WTC11 (cell line): ENCODE measurements around the gene CCR5. TPM values are rescaled to one million over a fixed set of nuclear protein-coding genes. Genes with fewer than 3 reads are reported as not detected.

Experiments
- ATAC-seq: fragments of 200-7000 bp; cut with Tn5 transposase; 2 replicates; pipeline ENCODE4 v1.10.0; 2021; ENCODE audit warnings: mild to moderate bottlenecking, moderate library complexity
- CTCF ChIA-PET: fragments of 300-600 bp; sonication (Branson Sonifier 250); formaldehyde crosslinking; loops from one replicate; lab custom pipeline; 2021; ENCODE audit warnings: antibody characterized with exemption; lab: Charles Lee
- POLR2A ChIA-PET: fragments of 350-600 bp; sonication (Branson Sonifier 250); formaldehyde crosslinking; loops from one replicate; lab custom pipeline; 2021; ENCODE audit warnings: antibody characterized with exemption; lab: Charles Lee
- DNase-seq: peaks from one replicate; pipeline ENCODE4 v3.0.0; 2021; ENCODE audit warnings: low spot score
- H3K27ac Mint-ChIP-seq: 2 replicates; pipeline ENCODE4 v1.8.0; 2021; ENCODE audit warnings: mixed read lengths
- H3K27me3 Mint-ChIP-seq: 2 replicates; pipeline ENCODE4 v1.8.0; 2021; ENCODE audit warnings: low read depth, mild to moderate bottlenecking, moderate library complexity, mixed read lengths
- H3K36me3 Mint-ChIP-seq: 2 replicates; pipeline ENCODE4 v1.8.0; 2021; ENCODE audit warnings: mixed read lengths
- H3K4me1 Mint-ChIP-seq: 2 replicates; pipeline ENCODE4 v1.8.0; 2022; ENCODE audit warnings: mixed read lengths
- H3K4me3 Mint-ChIP-seq: 2 replicates; pipeline ENCODE4 v1.8.0; 2021; ENCODE audit warnings: mild to moderate bottlenecking, moderate library complexity, mixed read lengths
- H3K9me3 Mint-ChIP-seq: 2 replicates; pipeline ENCODE4 v1.8.0; 2021; ENCODE audit warnings: mixed read lengths
- ATF1 ChIP-seq: sonication (generic); formaldehyde crosslinking; IDR thresholded peaks from 2 replicates; pipeline ENCODE4 v1.8.1; 2023; ENCODE audit warnings: mild to moderate bottlenecking, moderate library complexity, missing genetic modification reagents
- ATF2 ChIP-seq: sonication (generic); formaldehyde crosslinking; IDR thresholded peaks from 2 replicates; pipeline ENCODE4 v1.8.1; 2022; ENCODE audit warnings: low read depth, missing genetic modification reagents, borderline replicate concordance
- ATF3 ChIP-seq: sonication (generic); formaldehyde crosslinking; conservative IDR thresholded peaks from 2 replicates; pipeline ENCODE4 v1.8.1; 2022; ENCODE audit warnings: mild to moderate bottlenecking, missing genetic modification reagents
- CREM ChIP-seq: sonication (generic); formaldehyde crosslinking; IDR thresholded peaks from 2 replicates; pipeline ENCODE4 v1.8.1; 2022; ENCODE audit warnings: mild to moderate bottlenecking, missing genetic modification reagents, moderate library complexity
- ELF4 ChIP-seq: sonication (generic); formaldehyde crosslinking; IDR thresholded peaks from 2 replicates; pipeline ENCODE4 v1.8.1; 2022; ENCODE audit warnings: low read depth, mild to moderate bottlenecking, moderate library complexity, missing genetic modification reagents
- FOXJ3 ChIP-seq: sonication (generic); formaldehyde crosslinking; IDR thresholded peaks from 2 replicates; pipeline ENCODE4 v1.9.0; 2021; ENCODE audit warnings: missing genetic modification reagents, mild to moderate bottlenecking, borderline replicate concordance
- FOXK1 ChIP-seq: sonication (generic); formaldehyde crosslinking; IDR thresholded peaks from 2 replicates; pipeline ENCODE4 v1.8.0; 2022; ENCODE audit warnings: mild to moderate bottlenecking, moderate library complexity, missing genetic modification reagents
- FOXP4 ChIP-seq: sonication (generic); formaldehyde crosslinking; IDR thresholded peaks from 2 replicates; pipeline ENCODE4 v1.8.0; 2022; ENCODE audit warnings: mild to moderate bottlenecking, missing genetic modification reagents
- GABPB1 ChIP-seq: sonication (generic); formaldehyde crosslinking; IDR thresholded peaks from 2 replicates; pipeline ENCODE4 v1.8.1; 2023; ENCODE audit warnings: mild to moderate bottlenecking, missing genetic modification reagents
- HMGA2 ChIP-seq: fragments of 250-450 bp; sonication (Bioruptor Pico); IDR thresholded peaks from 2 replicates; pipeline ENCODE4 v1.4.0; 2021; ENCODE audit warnings: mild to moderate bottlenecking, moderate library complexity
- NFATC4 ChIP-seq: fragments of 250-450 bp; sonication (Bioruptor Pico); IDR thresholded peaks from 2 replicates; pipeline ENCODE4 v1.9.0; 2021; ENCODE audit warnings: mild to moderate bottlenecking
- NFYB ChIP-seq: sonication (generic); formaldehyde crosslinking; conservative IDR thresholded peaks from 2 replicates; pipeline ENCODE4 v1.8.0; 2022; ENCODE audit warnings: low read depth, missing genetic modification reagents
- NR1H2 ChIP-seq: sonication (generic); formaldehyde crosslinking; IDR thresholded peaks from 2 replicates; pipeline ENCODE4 v1.9.0; 2021; ENCODE audit warnings: mild to moderate bottlenecking, moderate library complexity, missing genetic modification reagents
- RORB ChIP-seq: fragments of 250-450 bp; sonication (Bioruptor Pico); IDR thresholded peaks from 2 replicates; pipeline ENCODE4 v1.9.0; 2021; ENCODE audit warnings: mild to moderate bottlenecking
- SMAD4 ChIP-seq: sonication (generic); formaldehyde crosslinking; IDR thresholded peaks from 2 replicates; pipeline ENCODE4 v1.8.0; 2022; ENCODE audit warnings: mild to moderate bottlenecking, missing genetic modification reagents
- TEAD1 ChIP-seq: sonication (generic); formaldehyde crosslinking; IDR thresholded peaks from 2 replicates; pipeline ENCODE4 v1.8.0; 2022; ENCODE audit warnings: mild to moderate bottlenecking, missing genetic modification reagents
- USF2 ChIP-seq: sonication (generic); formaldehyde crosslinking; IDR thresholded peaks from 2 replicates; pipeline ENCODE4 v1.8.1; 2023; ENCODE audit warnings: mild to moderate bottlenecking, missing genetic modification reagents, moderate library complexity
- ZNF121 ChIP-seq: sonication (generic); formaldehyde crosslinking; IDR thresholded peaks from 2 replicates; pipeline ENCODE4 v1.8.0; 2023; ENCODE audit warnings: missing genetic modification reagents
- ZNF263 ChIP-seq: sonication (generic); formaldehyde crosslinking; IDR thresholded peaks from 2 replicates; pipeline ENCODE4 v1.8.1; 2022; ENCODE audit warnings: low read depth, mild to moderate bottlenecking, moderate library complexity, missing genetic modification reagents
- ZNF532 ChIP-seq: fragments of 250-450 bp; sonication (Bioruptor Pico); IDR thresholded peaks from 2 replicates; pipeline ENCODE4 v1.9.0; 2021; ENCODE audit warnings: mild to moderate bottlenecking, borderline replicate concordance
- total RNA-seq: library from RNA; stranded (reverse); gene quantifications from 3 replicates; pipeline ENCODE4 v1.2.3, GENCODE V29; 2021

Gene CCR5
- total RNA-seq, 1 experiment from 2014 or later, result not detected

- Mint-ChIP-seq H3K27me3 (peaks cover 7% of the 10 kb centered on the region), H3K27ac (no peak overlapping the region), H3K36me3 (no peaks in the 10 kb centered on the region), H3K4me1 (peaks cover 1% of the 10 kb centered on the region)
- ATAC-seq, result no peak
- CTCF ChIA-PET, result interaction anchor here (0.9 to 5.5 kb wide), 11 partner anchors 9 to 291 kb away, joined by 3 to 68 read pairs (median 6); partner anchors contain the start of gene CCR1
- TF ChIP-seq FOXK1, result no peak
- TF ChIP-seq NFATC4 (CRISPR knock-in tag), result no peak
- TF ChIP-seq FOXJ3 (CRISPR knock-in tag), result no peak
- no peak for TF ChIP-seq ZNF263
- TF ChIP-seq ATF1 (CRISPR knock-in tag), result no peak
- no peak for TF ChIP-seq FOXP4
- TF ChIP-seq USF2 (CRISPR knock-in tag), result no peak
- no peak for TF ChIP-seq HMGA2 (CRISPR knock-in tag)
- TF ChIP-seq ATF2 (CRISPR knock-in tag), result no peak
- TF ChIP-seq ATF3, result no peak
- TF ChIP-seq CREM (CRISPR knock-in tag), result no peak
- TF ChIP-seq ZNF121 (CRISPR knock-in tag), result no peak
- no peak for TF ChIP-seq GABPB1
- no peak for TF ChIP-seq SMAD4 (CRISPR knock-in tag)
- no peak for TF ChIP-seq NR1H2
- no peak for TF ChIP-seq ZNF532 (CRISPR knock-in tag)
- TF ChIP-seq NFYB (CRISPR knock-in tag), result no peak
- TF ChIP-seq TEAD1 (CRISPR knock-in tag), result no peak
- TF ChIP-seq RORB (CRISPR knock-in tag), result no peak
- TF ChIP-seq ELF4 (CRISPR knock-in tag), result no peak
- TF ChIP-seq, all 79 proteins: peak for 0
- H3K4me3 Mint-ChIP-seq, result no peak overlapping the region
- H3K9me3 Mint-ChIP-seq, result peaks cover 3% of the 10 kb centered on the region; the same call in 1 of the 2 replicates
- POLR2A ChIA-PET, result no interaction called here
- no peak for DNase-seq
Measured at GRCh38 chr3:46369675-46370132, 1.0 kb upstream of the CCR5 start.
